GM11168 (cell line): ENCODE results near the gene RNF10.
"Not testable (repeated sequence)": the region's sequence is repeated elsewhere in the genome, so short reads cannot be mapped to it uniquely, and the experiment has no call there.

Experiments used
- in situ Hi-C: fragments of 300-500 bp; cut with MboI; formaldehyde crosslinking; loops from one replicate; pipeline ENCODE4 v1.12.0; 2022; ENCODE audit warnings: low sequenced_read_pairs; ENCODE audit not compliant: unreplicated experiment

Gene RNF10

DNA sequence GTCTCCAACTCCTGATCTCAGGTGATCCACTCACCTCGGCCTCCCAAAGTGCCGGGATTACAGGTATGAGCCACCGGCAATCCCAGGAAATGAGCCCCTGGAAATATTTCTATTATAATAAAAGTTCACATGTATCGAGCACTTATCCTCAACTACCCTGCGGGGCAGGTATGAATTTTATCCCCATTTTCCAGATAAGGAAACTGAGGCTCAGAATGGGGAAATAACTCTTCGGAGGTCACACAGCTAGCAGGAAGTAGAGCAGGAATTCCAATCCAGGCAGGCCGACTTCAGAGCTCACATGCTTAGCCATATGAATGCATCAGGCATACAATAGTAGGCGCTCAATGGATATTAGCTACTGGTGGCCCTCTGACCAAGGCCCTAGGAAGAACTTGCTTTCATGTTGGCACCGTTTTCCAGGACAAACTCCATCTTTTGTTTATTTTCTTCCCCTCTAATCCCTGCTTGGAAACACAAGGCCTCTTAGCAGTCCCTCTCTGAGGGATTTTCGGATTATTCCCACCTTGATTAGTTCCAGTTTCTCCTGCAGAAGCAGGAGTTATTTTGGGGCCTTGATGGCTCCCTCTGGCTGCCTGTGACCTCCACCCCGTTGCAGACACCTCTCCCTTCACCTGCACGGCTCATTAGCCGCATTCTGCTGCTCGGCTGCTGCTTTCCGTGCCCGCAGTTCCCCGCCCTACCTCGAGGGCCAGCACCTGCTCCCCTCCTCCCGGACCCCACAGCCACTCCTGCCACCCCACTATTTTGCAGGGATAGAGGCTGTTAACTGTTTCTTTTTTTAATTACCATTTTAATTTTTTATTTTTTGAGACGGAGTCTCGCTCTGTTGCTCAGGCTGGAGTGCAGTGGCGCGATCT lies 65.8 kb downstream of the RNF10 start:
- in situ Hi-C loops: no loop called here

DNA sequence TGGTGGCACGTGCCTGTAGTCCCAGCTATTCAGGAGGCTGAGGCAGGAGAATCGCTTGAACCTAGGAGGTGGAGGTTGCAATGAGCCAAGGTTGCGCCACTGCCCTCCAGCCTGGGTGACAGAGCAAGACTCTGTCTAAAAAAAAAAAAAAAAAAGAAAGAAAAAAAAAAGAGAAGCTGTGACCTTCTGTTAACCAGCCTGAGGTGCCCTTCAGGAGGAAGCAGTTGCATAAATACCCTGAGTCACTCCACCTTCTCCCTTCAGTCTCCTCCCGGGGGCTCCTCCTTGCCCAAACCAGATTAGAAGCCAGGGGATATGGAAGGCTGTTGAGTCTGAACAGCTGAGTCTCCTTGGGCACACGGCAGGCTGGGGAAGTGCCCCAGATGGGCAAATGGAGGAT lies 68.3 kb downstream of the RNF10 start:
- in situ Hi-C loops: not testable (repeated sequence)

DNA sequence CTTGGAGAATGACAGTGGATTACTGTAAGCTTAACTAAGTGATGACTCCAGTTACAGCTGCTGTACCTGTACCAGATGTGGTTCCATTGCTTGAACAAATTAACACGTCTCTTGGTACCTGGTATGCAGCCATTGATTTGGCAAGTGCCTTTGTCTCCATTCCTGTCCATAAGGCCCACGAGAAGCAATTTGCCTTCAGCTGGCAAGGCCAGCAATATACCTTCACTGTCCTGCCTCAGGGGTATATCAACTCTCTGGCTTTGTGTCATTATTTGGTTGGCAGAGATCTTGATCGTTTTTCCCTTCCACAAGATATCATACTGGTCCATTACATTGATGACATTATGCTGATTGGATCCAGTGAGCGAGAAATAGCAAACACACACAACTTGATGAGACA lies 76.4 kb downstream of the RNF10 start:
- in situ Hi-C loops: no loop called here

DNA sequence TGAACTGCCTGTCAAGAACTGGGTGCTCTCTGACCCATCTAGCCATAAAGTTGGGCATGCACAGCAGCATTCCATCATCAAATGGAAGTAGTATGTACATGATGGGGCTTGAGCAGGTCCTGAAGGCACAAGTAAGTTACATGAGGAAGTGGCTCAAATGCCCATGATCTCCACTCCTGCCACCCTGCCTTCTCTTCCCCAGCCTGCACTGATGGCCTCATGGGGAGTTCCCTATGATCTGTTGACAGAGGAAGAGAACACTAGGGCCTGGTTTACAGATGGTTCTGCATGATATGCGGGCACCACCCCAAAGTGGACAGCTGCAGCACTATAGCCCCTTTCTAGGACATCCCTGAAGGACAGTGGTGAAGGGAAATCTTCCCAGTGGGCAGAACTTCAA lies 77.4 kb downstream of the RNF10 start:
- in situ Hi-C loops: not testable (repeated sequence)

DNA sequence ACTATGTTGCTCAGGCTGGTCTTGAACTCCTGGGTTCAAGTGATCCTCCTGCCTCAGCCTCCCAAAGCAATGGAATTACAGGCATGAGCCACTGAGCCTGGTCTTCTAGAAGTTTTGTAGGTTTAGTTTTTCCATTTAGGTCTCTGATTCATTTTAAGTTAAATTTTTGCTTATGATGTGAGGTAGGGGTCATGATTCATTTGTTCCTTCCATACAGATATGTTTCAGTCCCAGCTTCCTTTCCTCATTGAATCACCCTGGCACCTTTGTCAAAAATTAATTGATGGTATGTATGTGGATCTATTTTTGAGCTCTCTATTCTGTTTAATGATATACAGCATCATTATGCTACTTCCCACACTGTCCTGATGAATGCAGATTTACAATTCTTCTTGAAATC lies 80.7 kb downstream of the RNF10 start:
- in situ Hi-C loops: no loop called here

DNA sequence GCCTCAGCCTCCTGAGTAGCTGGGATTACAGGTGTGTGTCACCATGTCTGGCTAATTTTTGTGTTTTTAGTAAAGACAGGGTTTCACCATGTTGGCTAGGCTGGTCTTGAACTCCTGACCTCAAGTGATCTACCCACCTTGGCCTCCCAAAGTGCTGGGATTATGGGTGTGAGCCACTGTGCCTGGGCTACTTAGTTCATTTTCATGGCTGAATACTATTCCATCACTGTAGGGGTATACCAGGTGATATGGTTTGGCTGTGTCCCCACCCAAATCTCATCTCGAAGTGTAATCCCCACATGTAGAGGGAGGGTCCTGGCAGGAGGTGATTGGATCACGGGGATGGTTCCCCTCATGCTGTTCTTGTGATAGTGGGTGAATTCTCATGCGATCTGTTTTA lies 83.0 kb downstream of the RNF10 start:
- in situ Hi-C loops: not testable (repeated sequence)

DNA sequence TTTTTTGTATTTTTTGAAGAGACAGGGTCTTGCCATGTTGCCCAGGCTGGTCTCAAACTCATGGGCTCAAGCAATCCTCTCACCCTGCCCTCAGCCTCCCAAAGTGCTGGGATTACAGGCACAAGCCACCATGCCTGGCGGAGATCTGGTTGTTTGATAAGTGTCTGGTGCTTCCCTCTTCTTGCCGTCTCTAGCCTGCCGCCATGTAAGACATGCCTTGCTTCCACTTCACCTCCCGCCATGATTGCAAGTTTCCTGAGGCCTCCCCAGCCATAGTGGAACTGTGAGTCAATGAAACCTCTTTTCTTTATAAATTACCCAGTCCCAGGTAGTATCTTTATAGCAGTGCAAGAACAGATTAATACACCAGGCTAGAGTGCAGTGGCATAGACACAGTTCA lies 83.6 kb downstream of the RNF10 start:
- in situ Hi-C loops: not testable (repeated sequence)

DNA sequence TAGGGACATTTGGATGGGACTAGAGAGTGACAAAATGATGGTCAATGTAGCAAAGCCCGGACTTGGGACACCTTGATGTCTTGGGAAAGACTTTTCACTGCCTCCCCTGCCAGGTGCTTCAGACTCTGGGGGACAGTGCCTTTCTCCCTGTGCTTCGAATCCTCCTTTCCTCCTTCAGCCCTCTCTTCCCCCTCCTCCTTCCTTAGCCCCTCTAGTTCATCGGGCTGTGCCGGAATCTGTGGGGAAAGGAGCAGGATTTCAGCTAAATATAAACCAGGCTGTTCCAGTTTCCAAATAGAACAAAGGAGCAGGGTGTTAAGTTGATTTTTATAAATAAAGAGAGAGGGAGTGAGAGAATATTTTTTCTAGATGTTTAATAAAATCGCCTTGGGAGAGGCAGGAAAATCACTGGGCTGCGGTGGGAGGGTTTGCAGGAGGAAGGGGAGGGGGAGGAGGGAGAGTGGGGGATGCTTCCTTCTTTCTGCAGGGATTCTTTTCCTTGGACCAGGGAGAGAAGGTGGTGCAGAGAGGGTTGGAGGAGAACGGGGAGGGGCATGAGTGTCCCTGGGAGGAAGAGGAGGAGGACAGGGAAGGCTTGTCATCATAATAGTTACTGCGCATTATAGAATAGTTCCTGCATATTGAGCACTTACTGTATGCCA lies 84.9 kb downstream of the RNF10 start:
- in situ Hi-C loops: no loop called here

DNA sequence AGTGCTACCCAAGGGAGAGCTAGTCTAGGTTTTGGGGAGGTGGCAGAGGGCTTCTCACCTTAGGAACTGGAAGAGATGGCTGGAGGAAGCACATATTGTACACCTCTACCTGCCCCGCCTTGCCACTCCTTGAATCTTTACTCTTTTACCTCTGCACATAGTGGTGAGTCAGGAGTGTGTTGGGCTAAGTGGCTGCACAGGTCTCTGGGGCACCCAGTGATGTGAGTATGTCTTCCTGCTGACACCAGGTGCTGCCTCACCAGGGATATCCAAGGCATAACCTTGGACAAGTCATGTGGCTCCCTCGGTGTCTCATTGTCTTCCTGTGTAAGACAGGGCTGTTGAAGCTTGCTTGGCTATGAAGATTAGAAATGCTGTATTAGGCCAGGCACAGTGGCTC lies 86.5 kb downstream of the RNF10 start:
- in situ Hi-C loops: no loop called here

DNA sequence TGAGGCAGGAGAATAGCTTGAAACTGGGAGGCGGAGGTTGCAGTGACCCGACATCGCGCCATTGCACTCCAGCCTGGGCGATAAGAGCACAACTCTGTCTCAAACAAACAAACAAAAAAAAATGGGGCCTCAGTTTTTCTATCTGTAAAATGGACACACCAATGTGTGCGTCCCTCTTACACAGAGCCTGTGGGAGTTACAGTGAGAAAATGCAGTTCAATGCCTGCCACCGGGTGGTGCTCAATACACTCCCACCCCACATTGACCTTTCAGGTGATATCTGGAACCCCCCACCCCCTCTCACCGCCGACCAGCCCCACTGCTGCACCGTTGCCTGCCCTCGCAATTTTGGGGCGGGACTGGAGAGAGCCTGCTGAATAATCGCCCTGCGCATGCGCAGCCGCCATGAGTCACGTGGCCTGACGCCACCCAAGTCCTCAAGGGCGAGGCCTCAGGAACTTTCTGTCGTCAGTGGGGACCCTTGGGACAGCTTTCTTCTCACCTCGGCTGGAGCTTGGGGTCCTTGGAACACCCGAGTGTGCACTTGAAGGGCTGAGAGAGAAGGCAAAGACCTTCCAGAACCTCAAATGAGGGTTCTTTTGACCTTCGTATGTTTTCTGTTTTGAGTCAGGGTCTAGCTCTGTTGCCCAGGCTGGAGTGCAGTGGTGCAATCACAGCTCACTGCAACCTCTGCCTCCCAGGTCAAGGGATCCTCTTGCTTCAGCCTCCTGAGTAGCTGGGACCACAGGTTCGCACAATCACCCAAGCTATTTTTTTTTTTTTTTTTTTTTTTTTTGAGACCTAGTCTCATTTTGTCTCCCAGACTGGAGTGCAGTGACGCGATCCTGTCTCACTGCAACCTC lies 91.6 kb downstream of the RNF10 start:
- in situ Hi-C loops: no loop called here
